ENCODE data around the gene PCMTD2. TPM values are rescaled to one million over a fixed set of nuclear protein-coding genes. Genes with fewer than 3 reads are reported as not detected.

PCMTD2 gene
- total RNA-seq, 2 experiments from 2014 or later: 68.5 to 76.5 TPM

- no peaks in the 10 kb centered on the region for H3K9me3 ChIP-seq (ENCODE audit: control insufficient read depth in 1 of 2, insufficient read depth in 1 of 2, low read length in 2 of 2)
- Mint-ChIP-seq H3K27me3 (peaks cover 4% of the 10 kb centered on the region), H3K27ac (no peak overlapping the region), H3K4me1 (ENCODE audit: low read depth) (peaks cover 39% of the 10 kb centered on the region), H3K9me3 (no peaks in the 10 kb centered on the region), H3K4me3 (no peak overlapping the region), H3K36me3 (ENCODE audit: low read depth) (no peaks in the 10 kb centered on the region)
- no peaks in the 10 kb centered on the region for H3K36me3 ChIP-seq (ENCODE audit: insufficient read depth, low read length)
- DNase-seq (no peak), ATAC-seq (ENCODE audit: poor library complexity) (no peak)
- intact Hi-C loops (cut with DNase I, micrococcal nuclease): no loop called here
- no peak for TF ChIP-seq CTCF (IDR thresholded peaks at IDR 0.05)
- ChIA-PET CTCF (no interaction called here), POLR2A (no interaction called here)
- no peak overlapping the region for H3K27ac ChIP-seq (ENCODE audit: low read depth in 1 of 2, low read length in 2 of 2)
- H3K4me3 ChIP-seq (ENCODE audit: low read length): no peak overlapping the region
- H3K4me1 ChIP-seq (ENCODE audit: insufficient read depth, low read length): peaks cover 54% of the 10 kb centered on the region
- H3K27me3 ChIP-seq (ENCODE audit: control insufficient read depth in 1 of 2, insufficient read depth in 2 of 2, low read length in 2 of 2): peaks cover 0 to 3% of the 10 kb centered on the region in 2 experiments
These were observed 26.6 kb upstream of the PCMTD2 start for GRCh38 chr20:64228751-64229506.

GRCh38 chr20:64229507-64230061 lies 26.0 kb upstream of the PCMTD2 start:
- peaks cover 40% of the 10 kb centered on the region for H3K4me1 Mint-ChIP-seq (ENCODE audit: low read depth)
- H3K36me3 ChIP-seq (ENCODE audit: insufficient read depth, low read length): no peaks in the 10 kb centered on the region
- DNase-seq (no peak), ATAC-seq (ENCODE audit: poor library complexity) (no peak)
- peaks cover 49% of the 10 kb centered on the region for H3K4me1 ChIP-seq (ENCODE audit: insufficient read depth, low read length)
- ChIA-PET CTCF (no interaction called here), POLR2A (no interaction called here)
- intact Hi-C loops (cut with DNase I, micrococcal nuclease): no loop called here
- no peaks in the 10 kb centered on the region for H3K9me3 Mint-ChIP-seq
- no peak overlapping the region for H3K4me3 Mint-ChIP-seq
- H3K9me3 ChIP-seq (ENCODE audit: control insufficient read depth in 1 of 2, insufficient read depth in 1 of 2, low read length in 2 of 2): no peaks in the 10 kb centered on the region
- no peak overlapping the region for H3K27ac Mint-ChIP-seq
- TF ChIP-seq CTCF (IDR thresholded peaks at IDR 0.05): no peak
- H3K27me3 Mint-ChIP-seq: no peaks in the 10 kb centered on the region
- no peak overlapping the region for H3K27ac ChIP-seq (ENCODE audit: low read depth in 1 of 2, low read length in 2 of 2)
- no peak overlapping the region for H3K4me3 ChIP-seq (ENCODE audit: low read length)
- H3K36me3 Mint-ChIP-seq (ENCODE audit: low read depth): no peaks in the 10 kb centered on the region
- peaks cover 0 to 3% of the 10 kb centered on the region in 2 experiments for H3K27me3 ChIP-seq (ENCODE audit: control insufficient read depth in 1 of 2, insufficient read depth in 2 of 2, low read length in 2 of 2)

GRCh38 chr20:64230461-64231145 lies 24.9 kb upstream of the PCMTD2 start:
- no peak for DNase-seq
- TF ChIP-seq CTCF (IDR thresholded peaks at IDR 0.05): no peak
- POLR2A ChIA-PET: no interaction called here
- no peak overlapping the region for H3K4me3 Mint-ChIP-seq
- Histone ChIP-seq H3K36me3 (ENCODE audit: insufficient read depth, low read length) (no peaks in the 10 kb centered on the region), H3K4me1 (ENCODE audit: insufficient read depth, low read length) (peaks cover 43% of the 10 kb centered on the region), H3K27me3 (ENCODE audit: control insufficient read depth in 1 of 2, insufficient read depth in 2 of 2, low read length in 2 of 2) (peaks cover 0 to 3% of the 10 kb centered on the region in 2 experiments), H3K27ac (ENCODE audit: low read depth in 1 of 2, low read length in 2 of 2) (no peak overlapping the region), H3K4me3 (ENCODE audit: low read length) (no peak overlapping the region), H3K9me3 (ENCODE audit: control insufficient read depth in 1 of 2, insufficient read depth in 1 of 2, low read length in 2 of 2) (no peaks in the 10 kb centered on the region)
- peaks cover 40% of the 10 kb centered on the region for H3K4me1 Mint-ChIP-seq (ENCODE audit: low read depth)
- intact Hi-C loops (cut with DNase I, micrococcal nuclease): no loop called here
- ATAC-seq (ENCODE audit: poor library complexity): no peak
- H3K9me3 Mint-ChIP-seq: no peaks in the 10 kb centered on the region
- H3K27ac Mint-ChIP-seq: no peak overlapping the region
- no peaks in the 10 kb centered on the region for H3K27me3 Mint-ChIP-seq
- CTCF ChIA-PET: no interaction called here
- H3K36me3 Mint-ChIP-seq (ENCODE audit: low read depth): no peaks in the 10 kb centered on the region
